NCI-H2107 treated with DMSO at 0.1 percent for 48 hours (cell line): ENCODE results near the gene CD46.

Source experiments
- DNase-seq: peaks from one replicate; lab custom pipeline; 2025; ENCODE audit not compliant: unreplicated experiment; lab: John Stamatoyannopoulos, UW

CD46 gene

DNA sequence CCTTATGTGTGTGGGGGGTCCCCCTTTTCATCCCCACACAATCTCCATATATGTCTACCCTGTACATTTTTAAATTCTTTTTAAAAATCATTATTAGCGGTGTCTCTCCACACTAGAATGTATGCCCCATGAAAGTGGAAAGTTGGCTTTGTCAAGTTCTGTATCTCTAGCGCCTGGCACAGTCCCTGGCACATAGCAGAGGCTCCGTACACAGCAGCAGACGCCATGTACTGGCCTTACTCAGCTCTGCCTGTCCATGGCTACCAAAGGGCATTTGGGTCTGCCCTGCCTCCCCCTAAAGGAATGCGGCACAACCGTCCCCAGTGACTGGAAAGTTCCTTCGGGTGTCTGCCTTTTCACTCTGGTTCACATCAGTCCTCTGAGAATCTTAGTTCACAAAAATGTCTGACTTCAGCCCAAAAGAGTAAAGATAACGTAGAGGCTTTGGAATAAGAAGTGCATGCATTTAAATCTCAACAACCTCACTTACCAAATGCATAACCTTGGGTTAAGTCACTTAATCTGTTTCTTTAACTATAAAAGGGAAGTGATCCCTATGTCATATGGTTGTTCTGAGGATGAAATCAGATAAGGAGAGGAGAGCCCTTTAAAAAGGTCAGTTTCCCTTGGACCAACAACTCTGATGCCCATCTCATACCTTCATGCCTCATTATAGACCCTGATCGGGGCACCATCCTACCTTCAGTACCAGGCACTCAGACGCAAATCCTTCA is 61.1 kb downstream of the CD46 start:
- DNase-seq: no peak

DNA sequence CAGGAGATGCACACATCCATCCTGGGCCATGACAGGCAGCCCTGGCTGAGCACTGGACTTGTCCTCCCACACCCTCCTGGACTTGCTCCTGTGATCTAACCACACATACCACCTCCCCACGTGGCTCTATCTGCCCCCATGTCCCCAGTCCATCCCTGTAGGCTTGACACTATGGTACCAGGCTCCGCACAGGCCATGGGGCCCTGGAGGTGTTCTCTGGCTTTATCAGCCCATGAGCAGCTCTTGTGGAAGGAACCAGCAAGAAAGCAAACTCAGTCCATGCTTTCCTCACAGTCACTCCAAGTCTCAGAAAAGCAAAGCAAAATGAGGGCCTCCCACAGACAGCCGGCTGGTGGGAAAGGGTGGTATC is 61.6 kb downstream of the CD46 start:
- no peak for DNase-seq

DNA sequence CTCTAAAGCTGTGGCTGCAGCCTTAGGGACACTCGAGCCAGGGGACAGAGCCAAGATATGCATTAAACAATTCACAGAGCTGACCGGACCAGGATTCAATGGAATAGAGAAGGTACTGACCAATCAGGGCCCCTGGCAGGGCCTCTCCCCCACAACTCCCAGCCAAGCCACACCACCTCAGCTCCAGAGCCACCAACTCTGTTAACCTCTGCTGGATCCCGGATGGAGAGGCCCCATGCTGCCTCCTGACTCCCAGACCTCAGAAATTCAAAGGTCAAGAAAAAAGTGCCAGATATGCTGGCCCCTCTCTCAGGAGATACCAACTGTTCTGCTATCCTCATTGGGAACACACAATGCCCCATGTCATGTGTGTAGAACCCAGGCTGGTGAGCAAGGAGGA is 62.1 kb downstream of the CD46 start:
- no peak for DNase-seq

DNA sequence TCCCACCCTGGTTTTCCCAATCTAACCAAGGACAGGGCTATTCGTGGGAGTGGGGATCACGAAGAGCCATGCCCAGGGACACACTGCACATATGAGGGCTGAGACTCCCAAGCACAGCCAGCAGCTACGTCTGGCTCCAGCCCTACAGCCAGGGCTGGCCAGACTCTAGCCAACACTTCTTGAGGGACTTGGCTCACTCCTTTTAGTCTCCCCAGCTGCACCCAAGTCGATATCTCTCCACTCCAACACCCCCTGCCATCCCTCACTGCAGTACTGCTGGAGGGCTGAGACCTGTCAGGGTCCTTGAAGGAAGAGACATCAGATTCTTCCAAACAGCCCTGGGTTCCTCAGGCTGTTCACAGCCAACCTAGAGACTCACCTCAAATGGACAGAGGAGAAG is 62.6 kb downstream of the CD46 start:
- no peak for DNase-seq

- no peak for DNase-seq
Observed at GRCh38 chr1:207815466-207815865, 63.6 kb downstream of the CD46 start.

- DNase-seq: no peak
Observed at GRCh38 chr1:207815913-207816291, 64.0 kb downstream of the CD46 start.

DNA sequence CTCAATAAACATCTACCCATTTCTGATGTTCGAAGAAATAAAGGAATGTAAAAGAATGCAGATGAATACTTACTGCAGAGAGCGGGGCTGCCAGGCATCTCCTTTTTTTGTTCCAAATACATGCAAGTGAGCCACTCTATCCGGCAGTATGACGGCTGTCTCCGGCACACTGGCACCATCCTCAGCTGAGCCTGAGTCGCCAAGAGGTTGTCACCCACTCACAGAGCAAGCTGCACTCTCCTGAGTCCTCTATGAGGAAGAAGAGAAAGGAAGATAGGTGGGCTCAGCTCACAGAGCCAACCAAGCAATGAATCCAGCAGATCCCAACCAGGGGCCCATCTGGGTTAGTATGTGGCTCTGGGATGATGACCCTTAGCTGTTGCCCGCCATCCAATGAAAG is 65.3 kb downstream of the CD46 start:
- DNase-seq: no peak

DNA sequence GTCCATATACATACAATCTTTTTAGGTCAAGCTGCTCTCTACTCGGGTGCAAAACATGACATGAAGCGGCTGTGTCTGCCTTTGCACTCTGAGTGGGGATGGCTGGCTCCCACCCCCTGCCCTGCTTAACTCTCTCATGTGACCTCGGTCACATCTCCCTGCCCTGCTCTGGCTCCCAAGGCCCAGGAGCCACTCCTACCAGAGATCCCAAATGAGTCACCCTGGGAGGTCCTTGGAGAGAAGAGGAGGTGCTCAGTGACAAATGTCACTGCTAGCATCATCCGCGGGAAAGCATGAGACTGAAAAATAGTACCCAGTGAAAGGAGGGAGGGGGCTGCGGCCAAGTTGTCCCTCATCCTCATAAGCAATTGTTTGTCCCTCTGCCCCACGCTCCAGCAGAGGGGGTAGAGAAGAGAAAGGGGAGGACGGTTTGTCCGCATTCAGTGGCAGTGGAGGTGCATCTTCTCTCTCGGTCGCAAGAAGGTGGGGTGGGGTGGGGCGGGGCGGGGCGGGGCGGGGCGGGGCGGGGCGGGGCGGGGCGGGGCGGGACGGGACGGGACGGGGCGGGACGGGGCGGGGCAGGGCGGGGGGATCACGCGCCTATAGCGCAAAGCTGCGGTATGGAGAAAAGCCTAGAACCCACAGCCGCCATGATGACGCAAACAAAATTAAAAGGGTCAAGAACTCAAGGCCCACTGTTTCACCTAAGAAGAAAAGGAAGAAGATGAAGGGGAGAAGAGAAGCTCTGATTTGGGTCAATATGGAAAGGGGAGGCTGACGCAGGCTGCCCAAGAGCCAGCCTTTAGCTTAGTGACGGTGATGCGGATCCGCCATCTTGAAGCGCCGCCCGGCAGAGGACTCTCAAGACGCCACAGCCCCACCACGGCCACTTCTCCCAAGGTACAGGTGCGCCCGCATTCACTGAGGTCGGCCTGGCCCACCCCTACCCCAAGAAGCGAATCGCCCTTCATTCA is 66.2 kb downstream of the CD46 start:
- DNase-seq: no peak

DNA sequence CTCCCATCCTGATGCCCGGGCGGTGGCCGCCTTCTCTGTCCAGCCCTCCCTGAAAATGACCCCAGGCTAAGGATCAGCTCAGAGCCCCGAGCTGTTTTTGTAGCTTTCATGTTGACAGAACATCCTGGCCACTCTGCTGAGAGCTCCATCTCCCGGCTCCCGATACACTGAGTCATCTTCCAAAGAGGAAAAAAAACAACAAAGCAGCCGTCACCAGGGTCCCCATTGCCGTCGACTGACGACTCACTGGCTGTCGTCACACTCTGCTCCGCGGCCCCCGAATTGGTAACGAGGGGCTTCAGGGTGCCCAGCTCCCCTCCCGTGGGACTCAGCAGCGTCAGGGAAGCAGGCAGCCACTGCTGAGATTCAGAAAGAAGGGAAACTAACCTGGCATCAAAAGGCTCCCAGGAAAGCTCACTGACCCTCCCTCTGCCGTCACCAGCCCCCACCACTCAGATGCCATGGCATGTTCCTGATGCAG is 67.2 kb downstream of the CD46 start:
- DNase-seq: no peak

DNA sequence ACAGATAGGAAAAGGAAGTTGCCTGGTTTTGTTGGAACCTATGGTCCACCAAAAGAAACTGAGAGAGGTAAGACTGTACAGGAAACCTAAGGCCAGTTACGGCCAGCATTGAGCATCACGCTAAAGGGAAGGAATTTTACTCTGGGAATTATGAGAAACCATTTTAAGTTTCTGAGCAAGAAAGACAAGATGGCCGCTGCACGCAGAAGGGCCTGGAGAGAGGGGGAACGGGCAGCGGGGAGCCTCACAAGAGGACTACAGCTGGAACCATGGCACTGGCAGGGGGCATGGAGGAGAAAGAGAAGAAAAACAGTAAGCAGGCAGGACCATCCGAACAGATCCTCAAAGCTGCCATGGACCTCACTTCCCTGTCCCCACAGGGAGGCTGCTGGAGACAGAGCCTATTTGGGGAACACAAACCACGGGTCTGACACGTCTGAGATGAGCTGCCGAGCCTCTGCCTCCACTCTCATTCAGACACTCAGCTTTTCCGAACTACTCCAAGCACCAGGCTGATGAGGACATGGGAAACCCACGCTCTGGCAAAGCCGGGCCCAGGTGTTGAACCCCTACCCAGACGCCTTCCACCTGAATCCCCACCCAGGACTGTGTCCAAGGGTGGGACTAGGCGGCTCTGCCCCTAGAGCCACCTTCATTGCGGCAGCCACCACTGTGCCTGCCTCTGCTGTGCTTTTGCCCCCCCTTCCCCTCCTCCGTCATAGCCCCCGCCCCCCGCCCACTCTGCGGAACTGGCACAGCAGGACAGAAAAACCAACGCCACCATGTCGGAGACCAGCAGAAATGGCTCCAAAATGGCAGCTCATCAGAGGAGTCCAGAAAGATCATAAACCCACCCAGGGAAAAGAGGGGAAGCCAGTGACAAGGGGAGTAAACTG is 69.0 kb downstream of the CD46 start:
- DNase-seq: no peak

GRCh38 chr1:207821464-207822045 is 69.7 kb downstream of the CD46 start:
- no peak for DNase-seq

GRCh38 chr1:207822124-207822601 is 70.3 kb downstream of the CD46 start:
- DNase-seq: no peak

DNA sequence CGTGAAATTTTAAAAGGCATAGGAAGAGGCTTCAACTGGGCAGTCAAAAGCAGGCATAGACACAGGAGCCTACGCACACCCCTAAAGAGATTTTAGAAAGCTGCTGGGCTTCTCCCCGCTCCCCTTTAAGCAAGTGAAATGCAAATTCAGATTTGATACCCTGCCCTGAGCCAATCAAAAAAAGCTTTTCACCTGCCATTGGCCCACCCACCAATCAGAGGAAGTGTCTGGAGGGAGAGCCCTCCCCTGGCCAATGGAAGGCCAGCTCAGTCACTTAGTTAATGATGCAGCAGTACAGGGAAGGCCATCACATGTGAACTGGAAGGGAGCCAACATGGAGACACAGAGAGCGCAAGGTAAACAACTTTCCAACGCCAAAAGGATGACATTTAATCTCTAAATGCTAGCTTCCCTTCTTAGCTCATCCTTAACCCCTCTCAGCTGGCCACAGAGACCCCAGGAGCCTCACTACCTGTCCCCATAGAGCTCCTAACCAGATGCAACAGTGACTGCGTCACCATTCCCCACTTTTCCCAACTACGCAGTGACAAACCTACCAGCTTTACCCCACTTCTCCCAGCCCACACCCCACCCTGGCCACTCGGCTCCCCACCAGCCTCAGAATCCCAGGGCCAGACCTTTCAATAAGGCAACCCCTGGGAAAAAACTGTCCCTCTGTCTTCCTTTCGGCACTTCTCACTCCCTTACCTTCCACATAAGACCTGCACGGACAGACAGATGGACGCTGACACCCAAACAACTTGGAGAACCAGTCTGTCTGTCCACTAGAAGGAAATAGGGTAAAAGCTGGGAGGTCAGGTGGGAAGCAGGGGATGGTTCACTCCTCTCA is 71.0 kb downstream of the CD46 start:
- peak; percentile 11 for DNase-seq

DNA sequence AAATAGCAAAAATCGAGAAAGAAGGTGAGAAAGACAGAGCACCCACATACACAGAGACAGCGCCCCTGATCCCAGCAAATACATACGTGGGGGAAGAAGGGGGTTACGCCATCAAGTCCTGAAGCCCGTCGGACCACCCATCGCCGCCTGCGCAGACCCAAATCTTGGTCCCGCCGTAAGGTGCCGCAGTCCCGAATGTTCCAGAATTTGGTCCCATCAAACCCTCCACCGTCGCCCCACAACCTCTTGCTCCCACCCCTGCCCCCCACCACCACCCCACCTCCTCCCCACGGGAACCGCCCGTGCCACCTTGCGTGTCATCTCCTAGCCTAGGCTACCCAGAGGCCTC is 71.7 kb downstream of the CD46 start:
- DNase-seq: no peak

DNA sequence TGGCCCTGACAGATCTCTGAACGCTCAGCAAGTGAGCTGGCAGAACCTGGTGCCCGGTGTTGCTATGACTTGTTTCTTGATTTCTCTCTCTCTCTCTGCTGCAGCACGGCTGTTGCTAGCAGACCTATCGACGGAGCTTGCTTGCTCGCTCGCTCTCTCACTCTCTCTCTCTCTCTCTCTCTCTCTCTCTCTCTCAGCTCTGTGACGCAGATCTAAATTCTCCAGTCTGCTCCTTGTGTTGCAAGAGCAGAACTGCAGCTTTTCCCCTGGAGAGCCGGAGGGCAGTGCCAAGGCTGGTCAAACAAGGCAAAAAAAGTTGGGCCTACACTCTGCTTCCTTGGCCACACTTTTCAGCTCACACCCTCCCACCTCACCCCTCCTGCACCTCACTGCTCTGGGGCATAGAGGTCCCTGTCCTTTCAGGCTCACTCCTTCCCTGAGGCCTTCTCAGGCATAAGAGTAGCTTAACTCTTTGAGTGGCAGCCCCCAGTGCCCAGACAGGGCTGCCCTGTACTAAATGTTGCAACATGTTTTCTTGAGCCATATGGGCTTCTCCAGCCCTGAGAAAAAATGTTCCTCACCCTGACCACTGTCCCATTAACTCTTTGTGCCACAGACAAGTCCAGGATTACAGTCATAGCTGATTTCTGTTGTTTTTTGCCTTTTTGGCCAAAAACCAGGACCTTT is 72.2 kb downstream of the CD46 start:
- DNase-seq: no peak

GRCh38 chr1:207824691-207825408 is 73.0 kb downstream of the CD46 start:
- no peak for DNase-seq

DNA sequence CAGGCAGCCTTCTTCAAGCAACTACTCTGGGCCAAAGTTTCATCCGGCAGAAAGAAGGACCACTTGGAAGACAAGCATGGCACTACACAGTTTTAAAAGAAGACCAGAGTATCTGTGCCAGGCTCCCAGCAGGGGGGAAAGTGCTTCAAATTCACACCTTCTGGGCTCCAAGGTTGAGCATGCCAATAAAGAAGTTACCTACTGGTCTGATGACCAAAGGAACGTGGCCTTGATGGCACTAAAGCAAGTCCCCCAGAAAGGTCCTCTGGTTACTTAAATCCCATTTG is 73.5 kb downstream of the CD46 start:
- no peak for DNase-seq

DNA sequence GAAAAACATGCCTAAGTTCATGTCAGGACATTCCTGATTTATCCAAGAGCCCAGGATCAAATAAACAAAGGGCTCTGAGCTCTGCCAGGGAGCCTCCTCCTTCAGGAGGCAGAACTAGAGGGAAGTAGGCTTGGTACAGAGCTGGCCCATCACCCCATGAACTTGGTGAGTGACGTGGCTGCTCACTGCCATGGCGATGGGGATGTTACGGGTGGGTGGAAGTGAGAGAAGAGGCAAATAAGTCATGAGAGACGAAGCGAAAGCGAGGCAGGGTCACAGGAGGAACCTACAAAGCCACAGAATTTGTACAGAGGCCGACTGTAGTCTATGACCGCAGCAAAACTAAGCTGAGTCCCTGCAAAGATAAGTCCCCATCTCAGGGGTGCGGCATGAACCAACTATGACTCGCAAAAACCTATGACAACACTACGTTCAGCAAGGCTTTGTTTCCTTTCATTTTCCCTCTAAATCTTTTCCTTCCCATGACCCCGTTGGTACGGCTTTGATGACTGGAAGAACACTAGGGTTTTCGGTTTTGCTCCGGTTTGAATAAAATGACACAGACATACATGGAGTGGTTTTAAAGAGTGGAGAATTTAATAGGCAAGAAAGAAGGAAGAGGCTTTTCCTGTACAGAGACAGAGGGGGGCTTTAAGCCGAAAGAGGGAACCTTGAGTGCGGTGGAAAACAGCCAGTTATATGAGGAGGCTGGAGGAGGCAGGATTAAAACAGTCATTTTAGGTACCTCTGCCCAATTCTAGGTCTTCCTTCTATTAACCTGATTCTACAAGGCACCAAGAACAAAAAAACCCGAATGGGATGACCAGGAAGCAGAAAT is 74.1 kb downstream of the CD46 start:
- DNase-seq: no peak
